IPS DF 6.9 (cell line): Measurements from ENCODE around the gene PLEKHH1.
A peak's percentile ranks its signal among the peaks of the same experiment; 100 is the strongest.
"Not testable (repeated sequence)": the region's sequence is repeated elsewhere in the genome, so short reads cannot be mapped to it uniquely, and the experiment has no call there.

Experiments used
- DNase-seq: peaks from one replicate; pipeline ENCODE4 v3.0.0-alpha.2; 2013; ENCODE audit warnings: low read depth, low spot score
- H3K27ac ChIP-seq: one replicate; pipeline ENCODE4 v1.5.1; 2013; ENCODE audit warnings: low read length, control low read depth
- H3K27me3 ChIP-seq: 2 replicates; pipeline ENCODE4 v1.6.1; 2013; ENCODE audit warnings: mild to moderate bottlenecking, low read length; ENCODE audit not compliant: control insufficient read depth, insufficient read depth
- H3K36me3 ChIP-seq: 2 replicates; pipeline ENCODE4 v1.6.1; 2013; ENCODE audit warnings: low read length; ENCODE audit not compliant: control insufficient read depth, insufficient read depth
- H3K4me1 ChIP-seq: 2 replicates; pipeline ENCODE4 v1.6.1; 2013; ENCODE audit warnings: low read length; ENCODE audit not compliant: control insufficient read depth, insufficient read depth
- H3K4me3 ChIP-seq: 2 replicates; pipeline ENCODE4 v1.5.1; 2013; ENCODE audit warnings: mild to moderate bottlenecking, low read length
- H3K9me3 ChIP-seq: 2 replicates; pipeline ENCODE4 v1.6.1; 2013; ENCODE audit warnings: low read length, inconsistent platforms; ENCODE audit not compliant: control insufficient read depth, insufficient read depth
- WGBS: extraction: QIAGEN DNeasy Blood & Tissue Kit; methylation state at CpG from one replicate; pipeline ENCODE4 v1.1.7; 2013; ENCODE audit warnings: mixed read lengths, missing lambda C conversion rate; ENCODE audit not compliant: insufficient read length, insufficient coverage; 5-methylcytosine and 5-hydroxymethylcytosine counted together

PLEKHH1 gene

GRCh38 chr14:67599698-67600561 lies 66.8 kb downstream of the PLEKHH1 start, which contains the start of gene PIGH:
PIGH (minus strand) TSS chr14:67600268; CDS start chr14:67600203, 65 bp downstream.
- no peak within 1 kb of the TSS for H3K27ac ChIP-seq
- H3K36me3 ChIP-seq: no peaks in the 10 kb centered on the region
- DNase-seq: no peak
- no peaks in the 10 kb centered on the region for H3K4me1 ChIP-seq
- WGBS: no CpG with 5 or more reads among the region's 77 CpGs
- peaks cover 11% of the 10 kb centered on the region for H3K27me3 ChIP-seq
- H3K4me3 ChIP-seq: peak within 1 kb of the TSS; percentile 51; the same call in 1 of the 2 replicates
- no peaks in the 10 kb centered on the region for H3K9me3 ChIP-seq

- not testable (repeated sequence) for H3K4me1 ChIP-seq, H3K9me3 ChIP-seq, H3K36me3 ChIP-seq, H3K4me3 ChIP-seq, H3K27ac ChIP-seq, DNase-seq
- no CpG with 5 or more reads among the region's 21 CpGs for WGBS
- peaks cover 12% of the 10 kb centered on the region for H3K27me3 ChIP-seq
Measured at GRCh38 chr14:67600562-67600974, 67.5 kb downstream of the PLEKHH1 start.

- Histone ChIP-seq H3K9me3 (no peaks in the 10 kb centered on the region), H3K36me3 (no peaks in the 10 kb centered on the region), H3K27ac (no peak overlapping the region), H3K27me3 (peaks cover 17% of the 10 kb centered on the region), H3K4me1 (no peaks in the 10 kb centered on the region), H3K4me3 (no peak overlapping the region)
- WGBS: no CpG with 5 or more reads among the region's 7 CpGs
- no peak for DNase-seq
Measured at GRCh38 chr14:67602076-67602475, 69.0 kb downstream of the PLEKHH1 start.

- no CpG with 5 or more reads among the region's 5 CpGs for WGBS
- H3K4me3 ChIP-seq: no peak overlapping the region
- DNase-seq: no peak
- H3K4me1 ChIP-seq: no peaks in the 10 kb centered on the region
- no peak overlapping the region for H3K27ac ChIP-seq
- no peaks in the 10 kb centered on the region for H3K9me3 ChIP-seq
- H3K27me3 ChIP-seq: peaks cover 18% of the 10 kb centered on the region
- H3K36me3 ChIP-seq: no peaks in the 10 kb centered on the region
Measured at GRCh38 chr14:67602995-67603545, 70.0 kb downstream of the PLEKHH1 start.

- H3K27ac ChIP-seq: no peak overlapping the region
- no peaks in the 10 kb centered on the region for H3K9me3 ChIP-seq
- WGBS: no CpG with 5 or more reads among the region's 5 CpGs
- no peak overlapping the region for H3K4me3 ChIP-seq
- H3K4me1 ChIP-seq: no peaks in the 10 kb centered on the region
- H3K27me3 ChIP-seq: peaks cover 36% of the 10 kb centered on the region
- no peaks in the 10 kb centered on the region for H3K36me3 ChIP-seq
- DNase-seq: no peak
Measured at GRCh38 chr14:67607646-67608045, 74.6 kb downstream of the PLEKHH1 start.

GRCh38 chr14:67609642-67610310 lies 76.7 kb downstream of the PLEKHH1 start:
- Histone ChIP-seq H3K4me3 (no peak overlapping the region), H3K27ac (no peak overlapping the region), H3K36me3 (no peaks in the 10 kb centered on the region), H3K9me3 (no peaks in the 10 kb centered on the region), H3K4me1 (no peaks in the 10 kb centered on the region), H3K27me3 (peaks cover 28% of the 10 kb centered on the region)
- WGBS: no CpG with 5 or more reads among the region's 10 CpGs
- DNase-seq: no peak

- no peak overlapping the region for H3K4me3 ChIP-seq
- no CpG with 5 or more reads among the region's 1 CpG for WGBS
- no peaks in the 10 kb centered on the region for H3K36me3 ChIP-seq
- peaks cover 26% of the 10 kb centered on the region for H3K27me3 ChIP-seq
- no peak overlapping the region for H3K27ac ChIP-seq
- no peak for DNase-seq
- no peaks in the 10 kb centered on the region for H3K4me1 ChIP-seq
- no peaks in the 10 kb centered on the region for H3K9me3 ChIP-seq
Measured at GRCh38 chr14:67610491-67610890, 77.4 kb downstream of the PLEKHH1 start.

- H3K4me3 ChIP-seq: no peak overlapping the region
- H3K4me1 ChIP-seq: peaks cover 3% of the 10 kb centered on the region; the same call in 1 of the 2 replicates
- no peak overlapping the region for H3K27ac ChIP-seq
- no peaks in the 10 kb centered on the region; the same call in 1 of the 2 replicates for H3K27me3 ChIP-seq
- H3K36me3 ChIP-seq: no peaks in the 10 kb centered on the region
- no peak for DNase-seq
- H3K9me3 ChIP-seq: no peaks in the 10 kb centered on the region
Measured at GRCh38 chr14:67618617-67619063, 85.5 kb downstream of the PLEKHH1 start.

GRCh38 chr14:67619446-67620216 lies 86.5 kb downstream of the PLEKHH1 start, which contains the start of gene ARG2:
ARG2 (plus strand) TSS chr14:67619920; CDS start chr14:67619978, 58 bp downstream.
- H3K36me3 ChIP-seq: no peaks in the 10 kb centered on the region; the same call in 1 of the 2 replicates
- H3K27ac ChIP-seq: no peak within 1 kb of the TSS
- peaks cover 3% of the 10 kb centered on the region; the same call in 1 of the 2 replicates for H3K4me1 ChIP-seq
- peak within 1 kb of the TSS; percentile 68; the same call in 1 of the 2 replicates for H3K4me3 ChIP-seq
- peak; percentile 95 for DNase-seq
- WGBS: no CpG with 5 or more reads among the region's 62 CpGs
- H3K27me3 ChIP-seq: no peaks in the 10 kb centered on the region; the same call in 1 of the 2 replicates
- H3K9me3 ChIP-seq: no peaks in the 10 kb centered on the region
